GM18526 (cell line): ENCODE results near the gene ACTA1.

Experiments
- POLR2A ChIP-seq: IDR thresholded peaks from 3 replicates; pipeline ENCODE4 v1.6.1; 2011; ENCODE audit not compliant: insufficient read length; ENCODE audit errors: extremely low read depth

The ACTA1 gene

GRCh38 chr1:229434005-229434640 lies at the start of gene ACTA1:
Gene ACTA1, minus strand, starts transcription at chr1:229434094. Its CDS starts 979 bp downstream, at chr1:229433115.
- no peak for TF ChIP-seq POLR2A

- TF ChIP-seq POLR2A = no peak
These were observed 48.6 kb upstream of the ACTA1 start for GRCh38 chr1:229482511-229482910.

- TF ChIP-seq POLR2A = no peak
These were observed 46.6 kb upstream of the ACTA1 start for GRCh38 chr1:229480495-229480894.

GRCh38 chr1:229479660-229480399 lies 45.9 kb upstream of the ACTA1 start:
- no peak for TF ChIP-seq POLR2A

- no peak for TF ChIP-seq POLR2A
These were observed 45.0 kb upstream of the ACTA1 start for GRCh38 chr1:229478852-229479251.

GRCh38 chr1:229474509-229474908 lies 40.6 kb upstream of the ACTA1 start:
- TF ChIP-seq POLR2A = no peak

- no peak for TF ChIP-seq POLR2A
These were observed 37.3 kb upstream of the ACTA1 start for GRCh38 chr1:229471175-229471574.

- no peak for TF ChIP-seq POLR2A
These were observed 36.6 kb upstream of the ACTA1 start for GRCh38 chr1:229470406-229471043.

GRCh38 chr1:229466887-229467286 lies 33.0 kb upstream of the ACTA1 start:
- TF ChIP-seq POLR2A = no peak

- no peak for TF ChIP-seq POLR2A
These were observed 30.8 kb upstream of the ACTA1 start for GRCh38 chr1:229464672-229465071.

- TF ChIP-seq POLR2A = no peak
These were observed 27.3 kb upstream of the ACTA1 start for GRCh38 chr1:229461032-229461668.

GRCh38 chr1:229459815-229460214 lies 25.9 kb upstream of the ACTA1 start:
- no peak for TF ChIP-seq POLR2A

- no peak for TF ChIP-seq POLR2A
These were observed 23.5 kb upstream of the ACTA1 start for GRCh38 chr1:229457436-229457835.

GRCh38 chr1:229456016-229456415 lies 22.1 kb upstream of the ACTA1 start:
- TF ChIP-seq POLR2A = no peak

- no peak for TF ChIP-seq POLR2A
These were observed 20.2 kb upstream of the ACTA1 start for GRCh38 chr1:229454056-229454455.

- no peak for TF ChIP-seq POLR2A
These were observed 19.3 kb upstream of the ACTA1 start for GRCh38 chr1:229452956-229453801.
